ENCODE results near the gene SDCBP2. TPM values are rescaled to one million over a fixed set of nuclear protein-coding genes. Genes with fewer than 3 reads are reported as not detected.

SDCBP2 gene
- total and polyA plus RNA-seq, 2 of the 8 experiments (the other 6 are each of a cell fraction or from before 2014, with no cell fraction given) = 4.2 to 6.7 TPM

- no peak for TF ChIP-seq USF2 (IDR thresholded peaks at IDR 0.05; ENCODE audit: low read length)
- no peak for TF ChIP-seq TBP (IDR thresholded peaks at IDR 0.05; ENCODE audit: low read depth, low read length)
- TF ChIP-seq JUN (IDR thresholded peaks at IDR 0.05; ENCODE audit: low read depth, low read length) = no peak
Observed at GRCh38 chr20:1304710-1305515, 24.0 kb downstream of the SDCBP2 start (continued).

Data from H1 (cell line).